Neural progenitor cell (in vitro differentiated cells): ENCODE measurements around the gene PLEKHG4B.

Experiments used
- CTCF ChIP-seq: fragments of 200-600 bp; sonication (generic); IDR thresholded peaks from 2 replicates; pipeline ENCODE4 v1.5.1; 2017; ENCODE audit warnings: antibody characterized with exemption, mild to moderate bottlenecking
- EZH2 ChIP-seq: fragments of 200-600 bp; sonication (generic); IDR thresholded peaks from 2 replicates; pipeline ENCODE4 v1.6.1; 2017; ENCODE audit warnings: antibody characterized with exemption, mild to moderate bottlenecking, moderate library complexity
- EZH2phosphoT487 ChIP-seq: fragments of 200-600 bp; sonication (generic); IDR thresholded peaks from 2 replicates; pipeline ENCODE4 v1.6.1; 2017; ENCODE audit warnings: antibody characterized with exemption

- TF ChIP-seq CTCF: no peak
- no peak for TF ChIP-seq EZH2
- no peak for TF ChIP-seq EZH2phosphoT487
These were observed 17.9 kb downstream of the PLEKHG4B start for GRCh38 chr5:109826-110225.
